GM19455 (cell line): ENCODE data around the gene MAPT.

ENCODE experiments used
- ATAC-seq: cut with Tn5 transposase; IDR thresholded peaks from one replicate; pipeline ENCODE4 v1.9.1; 2021; ENCODE audit not compliant: unreplicated experiment

Gene MAPT

DNA sequence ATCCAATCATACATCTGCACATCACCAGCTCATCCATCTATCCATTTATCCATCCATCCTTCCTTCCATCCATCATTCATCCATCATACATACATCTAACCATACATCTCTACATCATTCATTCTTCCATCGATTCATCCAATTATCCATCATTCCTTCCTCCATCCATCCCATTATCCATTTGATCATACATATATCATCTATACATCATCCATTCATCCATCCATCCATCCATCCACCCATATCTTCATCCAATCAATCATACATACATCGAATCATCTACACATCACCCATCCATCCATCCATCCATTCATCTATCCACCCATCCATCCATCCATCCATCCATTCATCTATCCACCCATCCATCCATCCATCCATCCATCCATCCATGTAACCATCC is 75.4 kb downstream of the MAPT start:
- ATAC-seq, result no peak

- ATAC-seq, result no peak
Measured at GRCh38 chr17:45970659-45971058, 76.3 kb downstream of the MAPT start.

DNA sequence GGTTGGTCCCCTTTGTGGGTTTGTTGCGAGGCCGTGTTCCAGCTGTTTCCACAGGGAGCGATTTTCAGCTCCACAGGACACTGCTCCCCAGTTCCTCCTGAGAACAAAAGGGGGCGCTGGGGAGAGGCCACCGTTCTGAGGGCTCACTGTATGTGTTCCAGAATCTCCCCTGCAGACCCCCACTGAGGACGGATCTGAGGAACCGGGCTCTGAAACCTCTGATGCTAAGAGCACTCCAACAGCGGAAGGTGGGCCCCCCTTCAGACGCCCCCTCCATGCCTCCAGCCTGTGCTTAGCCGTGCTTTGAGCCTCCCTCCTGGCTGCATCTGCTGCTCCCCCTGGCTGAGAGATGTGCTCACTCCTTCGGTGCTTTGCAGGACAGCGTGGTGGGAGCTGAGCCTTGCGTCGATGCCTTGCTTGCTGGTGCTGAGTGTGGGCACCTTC is 77.4 kb downstream of the MAPT start:
- no peak for ATAC-seq

- no peak for ATAC-seq
Measured at GRCh38 chr17:45972531-45972930, 78.2 kb downstream of the MAPT start.

GRCh38 chr17:45973099-45973780 is 78.9 kb downstream of the MAPT start:
- ATAC-seq, result no peak

GRCh38 chr17:45973946-45974859 is 79.8 kb downstream of the MAPT start:
- no peak for ATAC-seq

DNA sequence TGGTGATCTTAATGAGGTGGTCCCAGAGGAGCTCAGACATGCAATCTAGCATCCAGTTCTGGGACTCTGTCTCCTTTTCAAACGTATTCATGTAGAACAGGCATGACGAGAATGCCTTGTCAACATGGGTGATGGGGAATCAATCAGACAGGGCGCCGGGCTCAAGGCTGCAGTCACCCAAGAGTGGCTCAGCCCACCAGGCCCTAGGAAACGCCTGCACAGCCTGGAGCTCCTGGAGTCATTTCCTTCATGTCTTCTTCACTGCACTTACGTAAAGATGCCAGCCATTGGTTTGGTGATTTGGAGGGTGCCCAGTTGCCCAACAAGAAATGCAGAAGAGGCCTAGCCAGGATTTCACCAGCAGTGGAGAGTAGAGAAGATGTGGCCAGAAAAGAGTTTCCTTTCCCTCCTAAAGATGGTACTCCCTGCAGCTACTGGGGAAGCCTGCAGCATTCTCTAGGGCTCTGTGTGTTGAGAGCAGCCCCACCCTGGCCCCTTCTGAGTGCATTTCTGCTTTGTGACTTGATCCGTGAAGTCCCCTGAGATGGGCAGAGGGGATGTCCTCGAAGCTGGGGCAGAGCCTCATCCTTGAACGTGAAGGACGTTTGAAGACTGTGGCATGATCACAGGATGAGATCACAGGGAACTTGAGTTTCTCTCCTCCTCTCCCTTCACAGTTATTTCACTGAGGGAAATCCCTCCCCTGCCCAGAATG is 80.7 kb downstream of the MAPT start:
- no peak for ATAC-seq

DNA sequence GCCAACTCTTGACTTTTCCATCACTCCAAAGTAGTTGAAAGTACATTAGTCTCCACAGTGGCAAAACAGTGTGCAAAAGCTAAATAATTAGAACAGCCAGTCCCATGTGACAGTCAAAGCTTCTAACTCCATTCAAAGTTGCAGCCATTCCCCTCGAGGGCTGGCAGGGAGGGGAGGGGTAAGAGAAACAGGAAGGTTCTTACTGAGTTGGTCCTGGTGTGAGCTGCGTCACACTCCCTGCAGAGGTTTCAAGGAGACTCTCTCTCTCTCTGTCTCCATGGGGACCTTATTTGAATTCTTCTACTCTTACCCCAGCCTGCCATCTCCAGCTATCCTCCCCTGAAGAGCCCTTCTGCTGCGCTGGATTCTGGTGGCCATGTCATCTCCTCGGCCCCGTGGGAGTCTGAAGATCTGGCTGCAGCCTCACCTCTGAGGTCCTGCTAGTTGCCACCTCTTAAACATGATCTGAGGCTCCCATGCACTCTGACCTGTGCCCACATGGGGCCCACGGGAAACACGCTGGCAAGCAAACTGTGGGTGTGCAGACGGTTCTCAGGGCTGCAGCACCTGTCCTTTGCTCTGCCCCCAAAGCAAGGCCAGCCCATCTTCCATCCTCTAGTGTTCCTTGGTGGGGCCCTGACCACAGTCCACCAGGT is 81.4 kb downstream of the MAPT start:
- no peak for ATAC-seq

DNA sequence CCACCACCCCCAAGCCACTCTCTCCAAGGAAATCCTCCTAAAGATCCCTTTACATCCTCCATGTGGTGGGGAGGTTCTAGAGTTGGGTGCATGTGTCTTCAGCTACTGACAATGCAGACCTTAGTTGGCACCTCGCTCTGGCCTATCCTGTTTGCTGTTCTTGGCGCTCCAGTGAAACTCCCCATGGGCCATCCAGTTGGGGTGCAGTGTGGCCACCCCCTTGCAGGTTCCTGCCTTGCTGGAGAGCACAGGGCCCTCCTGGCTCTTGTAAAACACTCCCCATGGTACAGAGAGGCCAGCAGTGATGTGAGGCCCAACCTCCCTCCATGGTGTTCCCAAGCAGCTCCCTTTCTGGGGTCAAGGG is 82.0 kb downstream of the MAPT start:
- ATAC-seq, result no peak

GRCh38 chr17:45976755-45977505 is 82.6 kb downstream of the MAPT start:
- ATAC-seq, result no peak

- no peak for ATAC-seq
Measured at GRCh38 chr17:45977506-45977824, 83.1 kb downstream of the MAPT start.

- no peak for ATAC-seq
Measured at GRCh38 chr17:45977976-45978626, 83.7 kb downstream of the MAPT start.

DNA sequence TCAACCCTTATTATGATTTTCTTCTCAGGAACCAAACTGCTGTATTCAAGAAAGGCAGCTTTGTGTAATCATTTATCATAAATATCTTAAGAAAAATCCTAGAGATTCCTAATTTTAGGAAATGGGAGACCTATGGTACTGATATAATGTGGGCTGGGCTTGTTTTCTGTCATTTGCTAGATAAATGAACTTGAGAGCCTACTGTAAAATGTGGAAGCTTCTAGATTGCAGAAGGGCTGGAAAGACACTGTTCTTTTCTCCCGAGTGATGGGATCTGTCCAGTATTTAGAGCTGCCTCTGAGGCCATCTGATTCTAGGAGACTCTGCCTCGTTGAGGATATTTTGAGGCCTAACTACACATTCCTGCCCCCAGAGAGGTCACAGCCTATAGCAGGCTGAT is 84.8 kb downstream of the MAPT start:
- ATAC-seq, result no peak

DNA sequence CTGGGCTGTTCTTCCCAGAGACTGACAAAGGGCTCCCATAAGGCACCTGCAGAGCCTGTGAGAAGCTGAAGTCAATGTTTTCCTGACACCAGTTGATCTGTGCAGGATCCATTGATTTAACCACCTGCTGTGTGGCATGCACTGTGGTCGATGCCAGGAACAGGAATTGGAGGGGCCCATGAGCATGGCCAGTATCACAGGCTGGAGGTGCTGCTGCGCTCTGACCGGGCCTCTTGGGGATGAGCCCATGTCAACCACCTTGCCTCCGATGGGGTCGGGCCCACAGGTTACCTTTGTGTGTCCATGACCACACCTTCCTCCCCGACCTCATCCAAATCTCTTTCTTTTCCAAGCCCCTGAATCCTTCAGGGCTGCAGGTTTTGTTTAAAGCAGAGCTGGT is 86.5 kb downstream of the MAPT start:
- ATAC-seq, result no peak

DNA sequence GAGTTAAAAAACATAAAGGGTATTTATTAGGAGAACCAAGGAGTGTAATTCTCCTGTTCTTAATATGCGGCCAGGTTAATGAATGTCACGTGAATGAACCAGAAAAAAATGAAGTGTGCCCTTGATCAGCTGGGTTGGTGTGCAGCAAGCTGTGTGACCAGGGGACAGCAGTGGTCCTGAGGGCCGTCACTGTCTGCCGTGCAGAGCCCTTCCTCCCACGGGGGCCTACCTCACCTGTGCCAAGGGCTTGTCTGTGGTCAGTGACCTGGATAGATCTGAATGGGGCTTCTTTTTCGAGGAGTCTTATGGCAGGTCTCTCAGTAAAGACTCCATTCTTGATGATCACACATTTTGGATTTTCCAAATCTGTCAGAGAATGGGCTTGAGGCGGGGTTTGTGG is 87.0 kb downstream of the MAPT start:
- ATAC-seq, result no peak

DNA sequence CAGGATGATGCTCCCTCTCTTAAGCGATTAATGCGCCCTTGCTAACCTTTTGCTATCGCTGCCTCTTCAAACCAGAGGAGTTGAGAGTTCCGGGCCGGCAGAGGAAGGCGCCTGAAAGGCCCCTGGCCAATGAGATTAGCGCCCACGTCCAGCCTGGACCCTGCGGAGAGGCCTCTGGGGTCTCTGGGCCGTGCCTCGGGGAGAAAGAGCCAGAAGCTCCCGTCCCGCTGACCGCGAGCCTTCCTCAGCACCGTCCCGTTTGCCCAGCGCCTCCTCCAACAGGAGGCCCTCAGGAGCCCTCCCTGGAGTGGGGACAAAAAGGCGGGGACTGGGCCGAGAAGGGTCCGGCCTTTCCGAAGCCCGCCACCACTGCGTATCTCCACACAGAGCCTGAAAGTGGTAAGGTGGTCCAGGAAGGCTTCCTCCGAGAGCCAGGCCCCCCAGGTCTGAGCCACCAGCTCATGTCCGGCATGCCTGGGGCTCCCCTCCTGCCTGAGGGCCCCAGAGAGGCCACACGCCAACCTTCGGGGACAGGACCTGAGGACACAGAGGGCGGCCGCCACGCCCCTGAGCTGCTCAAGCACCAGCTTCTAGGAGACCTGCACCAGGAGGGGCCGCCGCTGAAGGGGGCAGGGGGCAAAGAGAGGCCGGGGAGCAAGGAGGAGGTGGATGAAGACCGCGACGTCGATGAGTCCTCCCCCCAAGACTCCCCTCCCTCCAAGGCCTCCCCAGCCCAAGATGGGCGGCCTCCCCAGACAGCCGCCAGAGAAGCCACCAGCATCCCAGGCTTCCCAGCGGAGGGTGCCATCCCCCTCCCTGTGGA is 88.6 kb downstream of the MAPT start:
- no peak for ATAC-seq

DNA sequence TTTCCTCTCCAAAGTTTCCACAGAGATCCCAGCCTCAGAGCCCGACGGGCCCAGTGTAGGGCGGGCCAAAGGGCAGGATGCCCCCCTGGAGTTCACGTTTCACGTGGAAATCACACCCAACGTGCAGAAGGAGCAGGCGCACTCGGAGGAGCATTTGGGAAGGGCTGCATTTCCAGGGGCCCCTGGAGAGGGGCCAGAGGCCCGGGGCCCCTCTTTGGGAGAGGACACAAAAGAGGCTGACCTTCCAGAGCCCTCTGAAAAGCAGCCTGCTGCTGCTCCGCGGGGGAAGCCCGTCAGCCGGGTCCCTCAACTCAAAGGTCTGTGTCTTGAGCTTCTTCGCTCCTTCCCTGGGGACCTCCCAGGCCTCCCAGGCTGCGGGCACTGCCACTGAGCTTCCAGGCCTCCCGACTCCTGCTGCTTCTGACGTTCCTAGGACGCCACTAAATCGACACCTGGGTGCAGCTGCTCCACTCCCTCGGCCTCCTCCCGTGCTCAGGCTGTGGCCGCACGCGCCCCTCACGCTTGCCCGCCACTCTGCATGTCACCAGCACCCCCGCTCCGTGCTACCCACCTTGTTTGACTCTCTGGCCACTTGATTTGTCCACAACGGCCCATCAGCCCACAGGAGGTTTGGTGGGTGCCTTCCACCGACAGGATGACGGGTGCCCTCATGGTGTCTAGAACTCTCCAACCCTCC is 89.4 kb downstream of the MAPT start:
- ATAC-seq, result no peak

GRCh38 chr17:45984368-45984767 is 90.0 kb downstream of the MAPT start:
- no peak for ATAC-seq

- ATAC-seq, result no peak
Measured at GRCh38 chr17:45985447-45985846, 91.1 kb downstream of the MAPT start.
